NT2/D1 (cell line): ENCODE measurements around the gene C10orf71.

Experiments
- YY1 ChIP-seq: IDR thresholded peaks from 2 replicates; pipeline ENCODE4 v1.6.1; 2011; ENCODE audit not compliant: insufficient read length, insufficient read depth
- ZNF274 ChIP-seq: IDR thresholded peaks from 2 replicates; pipeline ENCODE4 v1.6.1; 2011; ENCODE audit warnings: mild to moderate bottlenecking, low read depth, low read length

GRCh38 chr10:49303711-49304110 lies 4.7 kb downstream of the C10orf71 start:
- TF ChIP-seq YY1 (no peak), ZNF274 (no peak)
